Gastrocnemius medialis (tissue), 4 donors: Measurements from ENCODE around the gene BAIAP2L1. TPM values are rescaled to one million over a fixed set of nuclear protein-coding genes. Genes with fewer than 3 reads are reported as not detected.
A peak's percentile ranks its signal among the peaks of the same experiment; 100 is the strongest.

Experiments used
- ATAC-seq, 2 donors: fragments of 150-250 bp; one replicate each; pipeline ENCODE4 v1.9.1; 2016
- DNase-seq, 2 donors: peaks; one replicate each; pipeline ENCODE4 v3.0.0-alpha.2; 2019
- H3K27ac ChIP-seq, 4 donors: fragments of 200-600 bp; sonication (generic); 1 replicate in 1 of 4; 2 replicates in 3 of 4; pipeline ENCODE4 v1.5.1; 2016 to 2018; ENCODE audit warnings: mild to moderate bottlenecking in 2 of 4, moderate library complexity in 1 of 4
- H3K27me3 ChIP-seq, 3 donors: fragments of 200-600 bp; sonication (generic) in 2 of 3; 1 replicate in 1 of 3; 2 replicates in 2 of 3; pipeline versions ENCODE4 v1.5.1 to v1.6.0; 2016 to 2019; ENCODE audit warnings: mild to moderate bottlenecking in 1 of 3, moderate library complexity in 1 of 3
- H3K36me3 ChIP-seq, 2 donors: fragments of 200-600 bp; sonication (generic) in 1 of 2; one replicate each; pipeline ENCODE4 v1.5.1; 2017 to 2018
- H3K4me1 ChIP-seq, 2 donors: fragments of 200-600 bp; sonication (generic) in 1 of 2; one replicate each; pipeline ENCODE4 v1.5.1; 2016 to 2017; ENCODE audit warnings: mild to moderate bottlenecking in 2 of 2
- H3K4me3 ChIP-seq, 4 donors: fragments of 200-600 bp; sonication (generic) in 3 of 4; 1 replicate in 1 of 4; 2 replicates in 3 of 4; pipeline ENCODE4 v1.5.1; 2016 to 2019; ENCODE audit warnings: mild to moderate bottlenecking in 2 of 4
- H3K9me3 ChIP-seq, 3 donors: fragments of 200-600 bp; sonication (generic) in 2 of 3; 1 replicate in 1 of 3; 2 replicates in 2 of 3; pipeline ENCODE4 v1.5.1; 2016 to 2019
- CTCF ChIP-seq, 5 experiments: fragments of 450-650 bp in 3 of 5; fragments of 200-600 bp in 2 of 5; sonication (generic) in 2 of 5; IDR thresholded peaks in 4 of 5; conservative IDR thresholded peaks in 1 of 5; 1 replicate in 4 of 5; 2 replicates in 1 of 5; pipeline ENCODE4 v1.5.1; 2016 to 2019; ENCODE audit warnings: antibody characterized with exemption in 5 of 5, mild to moderate bottlenecking in 3 of 5, moderate library complexity in 3 of 5
- POLR2A ChIP-seq, 2 donors: fragments of 450-650 bp; IDR thresholded peaks; one replicate each; pipeline ENCODE4 v1.6.1; 2017; ENCODE audit warnings: antibody characterized with exemption in 2 of 2, mild to moderate bottlenecking in 2 of 2, moderate library complexity in 2 of 2
- in situ Hi-C, 4 donors: fragments of 200-750 bp; cut with MboI; loops; one replicate each; pipeline versions ENCODE4 v1.15.0 to v1.8.0; 2017; ENCODE audit warnings: low sequenced_read_pairs in 4 of 4
- intact Hi-C: fragments of 100-400 bp; cut with DNase I; formaldehyde crosslinking; loops from one replicate; pipeline ENCODE4 v1.15.1; 2023; ENCODE audit warnings: low total_unique reads
- total RNA-seq, 4 donors: library from RNA; depleted of rRNA; stranded (reverse); fragments of >200 nt; gene quantifications; one replicate each; pipeline versions ENCODE4 v1.1.0 to v1.2.3, GENCODE V29; 2016

BAIAP2L1 gene
- total RNA-seq, 4 donors from 2014 or later = 0.59 to 3.8 (median 1.2) TPM

GRCh38 chr7:98291717-98292116 is 109.2 kb downstream of the BAIAP2L1 start:
- no peak for ATAC-seq
- no peaks in the 10 kb centered on the region for H3K27me3 ChIP-seq
- intact Hi-C loops = no loop called here
- no peaks in the 10 kb centered on the region for H3K9me3 ChIP-seq
- no peak overlapping the region for H3K4me3 ChIP-seq
- peak overlapping the region in 1 of 4 donors; percentile 41 for H3K27ac ChIP-seq
- H3K36me3 ChIP-seq = peaks cover 0 to 43% of the 10 kb centered on the region in 2 donors
- no peak for DNase-seq
- H3K4me1 ChIP-seq = peaks cover 33% of the 10 kb centered on the region in 2 donors
- in situ Hi-C loops = no loop called here
- peak in 1 of 5 experiments; percentile 11 for TF ChIP-seq CTCF (IDR thresholded peaks at IDR 0.05 in 4 of 5, conservative IDR thresholded peaks at IDR 0.05 in 1 of 5)
- no peak for TF ChIP-seq POLR2A (IDR thresholded peaks at IDR 0.05)

GRCh38 chr7:98289333-98289875 is 111.5 kb downstream of the BAIAP2L1 start:
- H3K27me3 ChIP-seq = no peaks in the 10 kb centered on the region
- TF ChIP-seq POLR2A (IDR thresholded peaks at IDR 0.05) (no peak), CTCF (IDR thresholded peaks at IDR 0.05 in 4 of 5, conservative IDR thresholded peaks at IDR 0.05 in 1 of 5) (no peak)
- ATAC-seq (no peak), DNase-seq (no peak)
- in situ Hi-C loops (loop anchor here in 1 of 4 donors (10.0 kb wide), 1 partner anchor 115 kb away; no protein-coding TSS in a partner anchor), intact Hi-C loops (loop anchor here (10.0 kb wide), 1 partner anchor 585 kb away; the partner anchor contains the start of genes TMEM130 and TRRAP)
- H3K36me3 ChIP-seq = peaks cover 0 to 41% of the 10 kb centered on the region in 2 donors
- no peaks in the 10 kb centered on the region for H3K9me3 ChIP-seq
- H3K4me1 ChIP-seq = peaks cover 51 to 53% of the 10 kb centered on the region in 2 donors
- H3K4me3 ChIP-seq = no peak overlapping the region
- H3K27ac ChIP-seq = peak overlapping the region; percentile 96 to 100 (median 99)

- intact Hi-C loops = loop anchor here (10.0 kb wide), 1 partner anchor 587 kb away; the partner anchor contains the start of genes TMEM130 and TRRAP
Measured at GRCh38 chr7:98288064-98288823, 112.6 kb downstream of the BAIAP2L1 start.

GRCh38 chr7:98287486-98287959 is 113.4 kb downstream of the BAIAP2L1 start:
- intact Hi-C loops = loop anchor here (10.0 kb wide), 1 partner anchor 587 kb away; the partner anchor contains the start of genes TMEM130 and TRRAP
- Histone ChIP-seq H3K27me3 (no peaks in the 10 kb centered on the region), H3K4me3 (peak overlapping the region; percentile 50 to 98 (median 88)), H3K4me1 (peaks cover 59 to 63% of the 10 kb centered on the region in 2 donors), H3K36me3 (peaks cover 0 to 22% of the 10 kb centered on the region in 2 donors), H3K9me3 (no peaks in the 10 kb centered on the region), H3K27ac (peak overlapping the region; percentile 96 to 100 (median 99))
- TF ChIP-seq CTCF (IDR thresholded peaks at IDR 0.05 in 4 of 5, conservative IDR thresholded peaks at IDR 0.05 in 1 of 5) (no peak), POLR2A (IDR thresholded peaks at IDR 0.05) (peak in 1 of 2 donors; percentile 14)
- in situ Hi-C loops = loop anchor here in 1 of 4 donors (10.0 kb wide), 1 partner anchor 113 kb away; no protein-coding TSS in a partner anchor
- DNase-seq (peak in 1 of 2 donors; percentile 60), ATAC-seq (no peak)

More at GRCh38 chr7:98288064-98288823, 112.6 kb downstream of the BAIAP2L1 start:
- H3K9me3 ChIP-seq = no peaks in the 10 kb centered on the region
- DNase-seq (peak in 1 of 2 donors; percentile 33), ATAC-seq (no peak)
- peak overlapping the region; percentile 96 to 100 (median 99) for H3K27ac ChIP-seq
- in situ Hi-C loops = loop anchor here in 1 of 4 donors (10.0 kb wide), 1 partner anchor 113 kb away; no protein-coding TSS in a partner anchor
- H3K4me1 ChIP-seq = peaks cover 58 to 59% of the 10 kb centered on the region in 2 donors
- peaks cover 0 to 29% of the 10 kb centered on the region in 2 donors for H3K36me3 ChIP-seq
- no peak for TF ChIP-seq CTCF (IDR thresholded peaks at IDR 0.05 in 4 of 5, conservative IDR thresholded peaks at IDR 0.05 in 1 of 5)
- TF ChIP-seq POLR2A (IDR thresholded peaks at IDR 0.05) = no peak
- H3K4me3 ChIP-seq = peak overlapping the region in 2 of 4 donors; percentile 50 to 84
- no peaks in the 10 kb centered on the region for H3K27me3 ChIP-seq
